K562 (cell line): ENCODE results near the gene SMARCC1. TPM values are rescaled to one million over a fixed set of nuclear protein-coding genes. Genes with fewer than 3 reads are reported as not detected.

ENCODE experiments used
- CHCHD3 ChIP-seq: fragments of 250-450 bp; sonication (Bioruptor Pico); IDR thresholded peaks from 2 replicates; pipeline ENCODE4 v2.1.2; 2022; ENCODE audit warnings: mild to moderate bottlenecking
- ETV5 ChIP-seq: sonication (generic); formaldehyde crosslinking; IDR thresholded peaks from 2 replicates; pipeline ENCODE4 v1.4.0; 2020; ENCODE audit warnings: low read depth, mild to moderate bottlenecking, missing genetic modification reagents
- MTA3 ChIP-seq: fragments of 450-650 bp; formaldehyde crosslinking; IDR thresholded peaks from 2 replicates; pipeline ENCODE4 v1.6.1; 2017; ENCODE audit warnings: mild to moderate bottlenecking, borderline replicate concordance
- POLR2AphosphoS5 ChIP-seq: IDR thresholded peaks from 2 replicates; pipeline ENCODE4 v1.6.1; 2011; ENCODE audit warnings: mild to moderate bottlenecking, low read depth, low read length, moderate library complexity; ENCODE audit not compliant: control insufficient read depth, insufficient read depth
- STAT6 ChIP-seq: sonication (generic); formaldehyde crosslinking; IDR thresholded peaks from 2 replicates; pipeline ENCODE4 v1.8.1; 2023; ENCODE audit warnings: mild to moderate bottlenecking, missing genetic modification reagents
- TCF3 ChIP-seq: sonication (generic); formaldehyde crosslinking; IDR thresholded peaks from 2 replicates; pipeline ENCODE4 v1.4.0; 2020; ENCODE audit warnings: mild to moderate bottlenecking, missing genetic modification reagents
- TCF7 ChIP-seq: sonication (generic); IDR thresholded peaks from 2 replicates; pipeline ENCODE4 v1.6.1; 2016; ENCODE audit warnings: antibody characterized with exemption, borderline replicate concordance
- XRCC5 ChIP-seq: fragments of 200-400 bp; formaldehyde crosslinking; IDR thresholded peaks from 2 replicates; pipeline ENCODE4 v1.6.1; 2017; ENCODE audit warnings: low read depth, mild to moderate bottlenecking, low read length
- ZKSCAN1 ChIP-seq: fragments of 150-350 bp; IDR thresholded peaks from 2 replicates; pipeline ENCODE4 v1.6.1; 2016; ENCODE audit warnings: low read depth, low read length
- ZNF197 ChIP-seq: fragments of 200-800 bp; sonication (Bioruptor generic); IDR thresholded peaks from 2 replicates; pipeline ENCODE4 v1.6.1; 2016; ENCODE audit warnings: low read depth, missing genetic modification characterization, missing compliant biosample characterization
- polyA plus RNA-seq, 8 experiments: library from polyadenylated mRNA; depleted of rRNA in 4 of 8; stranded (reverse) in 5 of 8; unstranded in 3 of 8; fragments of >200 nt; fragmentation: Nextera tagmentation in 2 of 8; fragmentation: Illumina TruSeq in 1 of 8; extraction: Ambion mirVana in 2 of 8; extraction: Trizol in 1 of 8; gene quantifications; 2 replicates each; pipeline versions ENCODE4 v1.2.1 to v1.2.3, GENCODE V29; 2011 to 2014; ENCODE audit warnings: inconsistent platforms in 1 of 8, missing spikeins in 1 of 8
- total RNA-seq, 7 experiments: library from RNA; depleted of rRNA in 6 of 7; stranded (reverse); fragments of >200 nt in 6 of 7; fragmentation: Illumina TruSeq in 2 of 7; extraction: Trizol in 2 of 7; gene quantifications; 2 replicates each; pipeline versions ENCODE4 v1.2.1 to v1.2.3, GENCODE V29; 2011 to 2021; ENCODE audit warnings: low replicate concordance in 1 of 7
- TF ChIP-seq, protein P1 (sequence below): fragments of 450-650 bp; IDR thresholded peaks from 2 replicates; pipeline ENCODE4 v1.6.1; 2016; ENCODE audit warnings: low read depth
- TF ChIP-seq, protein P2 (sequence below): fragments of 250-450 bp; sonication (Bioruptor Pico); IDR thresholded peaks from 2 replicates; pipeline ENCODE4 v1.5.1; 2021; ENCODE audit warnings: mild to moderate bottlenecking
- TF ChIP-seq, protein P3 (sequence below): sonication (generic); formaldehyde crosslinking; IDR thresholded peaks from 2 replicates; pipeline ENCODE4 v1.8.0; 2023; ENCODE audit warnings: mild to moderate bottlenecking, missing genetic modification reagents

SMARCC1 gene
- total and polyA plus RNA-seq, 9 of the 15 experiments (the other 6 are each of a cell fraction or from before 2014, with no cell fraction given), result 20.7 to 199 (median 66.0) TPM

- TF ChIP-seq, protein P1, sequence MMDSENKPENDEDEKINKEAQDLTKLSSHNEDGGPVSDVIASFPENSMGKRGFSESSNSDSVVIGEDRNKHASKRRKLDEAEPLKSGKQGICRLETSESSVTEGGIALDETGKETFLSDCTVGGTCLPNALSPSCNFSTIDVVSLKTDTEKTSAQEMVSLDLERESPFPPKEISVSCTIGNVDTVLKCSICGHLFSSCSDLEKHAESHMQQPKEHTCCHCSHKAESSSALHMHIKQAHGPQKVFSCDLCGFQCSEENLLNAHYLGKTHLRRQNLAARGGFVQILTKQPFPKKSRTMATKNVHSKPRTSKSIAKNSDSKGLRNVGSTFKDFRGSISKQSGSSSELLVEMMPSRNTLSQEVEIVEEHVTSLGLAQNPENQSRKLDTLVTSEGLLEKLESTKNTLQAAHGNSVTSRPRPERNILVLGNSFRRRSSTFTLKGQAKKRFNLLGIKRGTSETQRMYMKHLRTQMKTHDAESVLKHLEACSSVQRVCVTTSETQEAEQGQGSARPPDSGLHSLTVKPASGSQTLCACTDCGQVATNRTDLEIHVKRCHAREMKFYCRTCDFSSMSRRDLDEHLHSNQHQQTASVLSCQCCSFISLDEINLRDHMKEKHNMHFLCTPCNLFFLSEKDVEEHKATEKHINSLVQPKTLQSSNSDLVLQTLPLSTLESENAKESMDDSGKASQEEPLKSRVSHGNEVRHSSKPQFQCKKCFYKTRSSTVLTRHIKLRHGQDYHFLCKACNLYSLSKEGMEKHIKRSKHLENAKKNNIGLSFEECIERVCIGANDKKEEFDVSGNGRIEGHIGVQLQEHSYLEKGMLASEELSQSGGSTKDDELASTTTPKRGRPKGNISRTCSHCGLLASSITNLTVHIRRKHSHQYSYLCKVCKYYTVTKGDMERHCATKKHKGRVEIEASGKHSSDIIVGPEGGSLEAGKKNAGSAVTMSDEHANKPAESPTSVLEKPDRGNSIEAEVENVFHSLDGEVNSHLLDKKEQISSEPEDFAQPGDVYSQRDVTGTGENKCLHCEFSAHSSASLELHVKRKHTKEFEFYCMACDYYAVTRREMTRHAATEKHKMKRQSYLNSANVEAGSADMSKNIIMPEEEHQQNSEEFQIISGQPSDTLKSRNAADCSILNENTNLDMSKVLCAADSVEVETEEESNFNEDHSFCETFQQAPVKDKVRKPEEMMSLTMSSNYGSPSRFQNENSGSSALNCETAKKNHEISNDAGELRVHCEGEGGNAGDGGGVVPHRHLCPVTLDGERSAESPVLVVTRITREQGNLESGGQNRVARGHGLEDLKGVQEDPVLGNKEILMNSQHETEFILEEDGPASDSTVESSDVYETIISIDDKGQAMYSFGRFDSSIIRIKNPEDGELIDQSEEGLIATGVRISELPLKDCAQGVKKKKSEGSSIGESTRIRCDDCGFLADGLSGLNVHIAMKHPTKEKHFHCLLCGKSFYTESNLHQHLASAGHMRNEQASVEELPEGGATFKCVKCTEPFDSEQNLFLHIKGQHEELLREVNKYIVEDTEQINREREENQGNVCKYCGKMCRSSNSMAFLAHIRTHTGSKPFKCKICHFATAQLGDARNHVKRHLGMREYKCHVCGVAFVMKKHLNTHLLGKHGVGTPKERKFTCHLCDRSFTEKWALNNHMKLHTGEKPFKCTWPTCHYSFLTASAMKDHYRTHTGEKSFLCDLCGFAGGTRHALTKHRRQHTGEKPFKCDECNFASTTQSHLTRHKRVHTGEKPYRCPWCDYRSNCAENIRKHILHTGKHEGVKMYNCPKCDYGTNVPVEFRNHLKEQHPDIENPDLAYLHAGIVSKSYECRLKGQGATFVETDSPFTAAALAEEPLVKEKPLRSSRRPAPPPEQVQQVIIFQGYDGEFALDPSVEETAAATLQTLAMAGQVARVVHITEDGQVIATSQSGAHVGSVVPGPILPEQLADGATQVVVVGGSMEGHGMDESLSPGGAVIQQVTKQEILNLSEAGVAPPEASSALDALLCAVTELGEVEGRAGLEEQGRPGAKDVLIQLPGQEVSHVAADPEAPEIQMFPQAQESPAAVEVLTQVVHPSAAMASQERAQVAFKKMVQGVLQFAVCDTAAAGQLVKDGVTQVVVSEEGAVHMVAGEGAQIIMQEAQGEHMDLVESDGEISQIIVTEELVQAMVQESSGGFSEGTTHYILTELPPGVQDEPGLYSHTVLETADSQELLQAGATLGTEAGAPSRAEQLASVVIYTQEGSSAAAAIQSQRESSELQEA, result no peak
- TF ChIP-seq POLR2AphosphoS5, result 0 out of 2 replicates have a peak, but pooled peaks have one; percentile 33
- no peak for TF ChIP-seq CHCHD3 (CRISPR knock-in tag)
- TF ChIP-seq, protein P2, sequence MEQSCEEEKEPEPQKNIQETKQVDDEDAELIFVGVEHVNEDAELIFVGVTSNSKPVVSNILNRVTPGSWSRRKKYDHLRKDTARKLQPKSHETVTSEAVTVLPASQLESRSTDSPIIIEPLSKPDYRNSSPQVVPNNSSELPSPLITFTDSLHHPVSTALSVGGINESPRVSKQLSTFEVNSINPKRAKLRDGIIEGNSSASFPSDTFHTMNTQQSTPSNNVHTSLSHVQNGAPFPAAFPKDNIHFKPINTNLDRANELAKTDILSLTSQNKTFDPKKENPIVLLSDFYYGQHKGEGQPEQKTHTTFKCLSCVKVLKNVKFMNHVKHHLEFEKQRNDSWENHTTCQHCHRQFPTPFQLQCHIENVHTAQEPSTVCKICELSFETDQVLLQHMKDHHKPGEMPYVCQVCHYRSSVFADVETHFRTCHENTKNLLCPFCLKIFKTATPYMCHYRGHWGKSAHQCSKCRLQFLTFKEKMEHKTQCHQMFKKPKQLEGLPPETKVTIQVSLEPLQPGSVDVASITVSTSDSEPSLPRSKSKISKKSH (CRISPR knock-in tag), result no peak
- no peak for TF ChIP-seq XRCC5
- TF ChIP-seq ZNF197 (CRISPR knock-in tag), result peak; percentile 56; the same call in 1 of the 2 replicates
- peak; percentile 26; the same call in 1 of the 2 replicates for TF ChIP-seq STAT6
- TF ChIP-seq MTA3, result 0 out of 2 replicates have a peak, but pooled peaks have one; percentile 54
- 0 out of 2 replicates have a peak, but pooled peaks have one; percentile 11 for TF ChIP-seq ZKSCAN1
- TF ChIP-seq TCF3 (CRISPR knock-in tag), result no peak
- no peak for TF ChIP-seq TCF7
- TF ChIP-seq, protein P3, sequence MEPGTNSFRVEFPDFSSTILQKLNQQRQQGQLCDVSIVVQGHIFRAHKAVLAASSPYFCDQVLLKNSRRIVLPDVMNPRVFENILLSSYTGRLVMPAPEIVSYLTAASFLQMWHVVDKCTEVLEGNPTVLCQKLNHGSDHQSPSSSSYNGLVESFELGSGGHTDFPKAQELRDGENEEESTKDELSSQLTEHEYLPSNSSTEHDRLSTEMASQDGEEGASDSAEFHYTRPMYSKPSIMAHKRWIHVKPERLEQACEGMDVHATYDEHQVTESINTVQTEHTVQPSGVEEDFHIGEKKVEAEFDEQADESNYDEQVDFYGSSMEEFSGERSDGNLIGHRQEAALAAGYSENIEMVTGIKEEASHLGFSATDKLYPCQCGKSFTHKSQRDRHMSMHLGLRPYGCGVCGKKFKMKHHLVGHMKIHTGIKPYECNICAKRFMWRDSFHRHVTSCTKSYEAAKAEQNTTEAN (CRISPR knock-in tag), result 0 out of 2 replicates have a peak, but pooled peaks have one; percentile 20
- TF ChIP-seq ETV5 (CRISPR knock-in tag), result no peak
Measured at GRCh38 chr3:47802734-47803479, 21.2 kb upstream of the SMARCC1 start, which contains the start of gene DHX30 (continued).
